K562 (cell line): ENCODE measurements around the gene CCDC136. TPM values are rescaled to one million over a fixed set of nuclear protein-coding genes. Genes with fewer than 3 reads are reported as not detected.

Experiments used
- JUNB ChIP-seq: fragments of 450-650 bp; formaldehyde crosslinking; conservative IDR thresholded peaks from 2 replicates; pipeline ENCODE4 v1.4.0; 2020; ENCODE audit warnings: mild to moderate bottlenecking
- NFATC3 ChIP-seq: fragments of 450-650 bp; IDR thresholded peaks from 2 replicates; pipeline ENCODE4 v1.6.1; 2017; ENCODE audit warnings: mild to moderate bottlenecking
- PTRF ChIP-seq: fragments of 450-650 bp; IDR thresholded peaks from 2 replicates; pipeline ENCODE4 v1.6.1; 2016; ENCODE audit warnings: mild to moderate bottlenecking, missing genetic modification characterization, missing compliant biosample characterization
- ZBTB17 ChIP-seq: fragments of 450-650 bp; formaldehyde crosslinking; IDR thresholded peaks from 2 replicates; pipeline ENCODE4 v1.4.0; 2020; ENCODE audit warnings: mild to moderate bottlenecking
- ZC3H4 ChIP-seq: sonication (generic); formaldehyde crosslinking; IDR thresholded peaks from 2 replicates; pipeline ENCODE4 v1.9.0; 2021; ENCODE audit warnings: missing genetic modification reagents, borderline replicate concordance
- ZNF23 ChIP-seq: fragments of 250-450 bp; sonication (Bioruptor Pico); IDR thresholded peaks from 2 replicates; pipeline ENCODE4 v1.4.0; 2020; ENCODE audit warnings: mild to moderate bottlenecking
- polyA plus RNA-seq, 8 experiments: library from polyadenylated mRNA; depleted of rRNA in 4 of 8; stranded (reverse) in 5 of 8; unstranded in 3 of 8; fragments of >200 nt; fragmentation: Nextera tagmentation in 2 of 8; fragmentation: Illumina TruSeq in 1 of 8; extraction: Ambion mirVana in 2 of 8; extraction: Trizol in 1 of 8; gene quantifications; 2 replicates each; pipeline versions ENCODE4 v1.2.1 to v1.2.3, GENCODE V29; 2011 to 2014; ENCODE audit warnings: inconsistent platforms in 1 of 8, missing spikeins in 1 of 8
- total RNA-seq, 7 experiments: library from RNA; depleted of rRNA in 6 of 7; stranded (reverse); fragments of >200 nt in 6 of 7; fragmentation: Illumina TruSeq in 2 of 7; extraction: Trizol in 2 of 7; gene quantifications; 2 replicates each; pipeline versions ENCODE4 v1.2.1 to v1.2.3, GENCODE V29; 2011 to 2021; ENCODE audit warnings: low replicate concordance in 1 of 7
- TF ChIP-seq, protein P1 (sequence below), 2 experiments: fragments of 450-650 bp; IDR thresholded peaks; 2 replicates each; pipeline ENCODE4 v1.6.1; 2016; ENCODE audit warnings: mild to moderate bottlenecking in 2 of 2, borderline replicate concordance in 1 of 2, low read depth in 1 of 2, moderate library complexity in 1 of 2
- TF ChIP-seq, protein P2 (sequence below): fragments of 250-450 bp; sonication (Bioruptor Pico); IDR thresholded peaks from 2 replicates; pipeline ENCODE4 v1.5.1; 2021; ENCODE audit warnings: mild to moderate bottlenecking
- TF ChIP-seq, protein P3 (sequence below): IDR thresholded peaks from 2 replicates; pipeline ENCODE4 v1.6.1; 2014; ENCODE audit warnings: antibody characterized with exemption
- TF ChIP-seq, protein P4 (sequence below): fragments of 450-650 bp; IDR thresholded peaks from 2 replicates; pipeline ENCODE4 v1.7.1; 2018; ENCODE audit warnings: mild to moderate bottlenecking, low read depth; ENCODE audit not compliant: partially characterized antibody

The CCDC136 gene
- total and polyA plus RNA-seq, 9 of the 15 experiments (the other 6 are each of a cell fraction or from before 2014, with no cell fraction given) = 2.4 to 40.8 (median 26.5) TPM

DNA sequence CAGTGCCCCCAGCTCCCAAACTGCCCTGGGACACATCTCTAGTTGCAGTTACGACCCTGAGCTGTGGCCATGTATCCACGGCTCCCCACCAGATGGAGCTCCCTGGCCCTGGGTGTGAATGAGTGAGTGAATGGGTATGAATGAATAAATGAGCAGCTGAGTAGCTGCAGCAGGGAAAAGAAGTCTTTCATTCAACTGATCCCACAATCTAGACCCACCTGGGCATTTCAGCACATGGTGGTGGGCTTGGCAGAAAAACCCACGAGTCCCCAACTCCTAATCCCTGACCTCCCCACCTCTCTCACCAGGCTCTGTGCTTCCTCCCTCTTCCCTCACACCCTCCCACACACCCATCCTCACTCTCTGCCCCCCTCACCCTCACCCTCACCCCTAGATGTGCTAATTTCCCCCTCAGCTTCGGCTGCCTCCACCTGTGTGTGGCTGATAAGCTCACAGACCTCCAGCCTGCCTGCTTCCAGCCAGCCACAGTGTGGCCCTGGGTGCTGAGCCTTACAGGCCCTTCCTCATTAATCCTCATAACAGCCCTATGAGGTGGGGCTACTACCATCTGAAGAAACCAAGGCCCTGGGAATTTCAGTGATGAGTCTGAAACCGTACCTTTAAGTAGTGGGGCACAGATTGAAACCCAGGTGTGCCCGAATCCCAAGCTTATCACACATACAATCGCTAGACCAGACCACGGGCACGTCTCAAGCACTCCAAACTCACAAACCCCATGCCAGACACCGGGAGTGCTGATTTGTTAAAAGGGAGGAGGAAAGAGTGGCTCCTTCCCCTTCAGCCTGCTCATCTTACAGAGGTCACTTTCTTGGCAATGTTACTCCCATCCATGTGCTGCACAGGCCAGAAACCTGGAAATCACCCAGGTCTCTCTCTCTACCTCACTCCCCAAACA lies 68.6 kb downstream of the CCDC136 start (continued):
- TF ChIP-seq, protein P1, sequence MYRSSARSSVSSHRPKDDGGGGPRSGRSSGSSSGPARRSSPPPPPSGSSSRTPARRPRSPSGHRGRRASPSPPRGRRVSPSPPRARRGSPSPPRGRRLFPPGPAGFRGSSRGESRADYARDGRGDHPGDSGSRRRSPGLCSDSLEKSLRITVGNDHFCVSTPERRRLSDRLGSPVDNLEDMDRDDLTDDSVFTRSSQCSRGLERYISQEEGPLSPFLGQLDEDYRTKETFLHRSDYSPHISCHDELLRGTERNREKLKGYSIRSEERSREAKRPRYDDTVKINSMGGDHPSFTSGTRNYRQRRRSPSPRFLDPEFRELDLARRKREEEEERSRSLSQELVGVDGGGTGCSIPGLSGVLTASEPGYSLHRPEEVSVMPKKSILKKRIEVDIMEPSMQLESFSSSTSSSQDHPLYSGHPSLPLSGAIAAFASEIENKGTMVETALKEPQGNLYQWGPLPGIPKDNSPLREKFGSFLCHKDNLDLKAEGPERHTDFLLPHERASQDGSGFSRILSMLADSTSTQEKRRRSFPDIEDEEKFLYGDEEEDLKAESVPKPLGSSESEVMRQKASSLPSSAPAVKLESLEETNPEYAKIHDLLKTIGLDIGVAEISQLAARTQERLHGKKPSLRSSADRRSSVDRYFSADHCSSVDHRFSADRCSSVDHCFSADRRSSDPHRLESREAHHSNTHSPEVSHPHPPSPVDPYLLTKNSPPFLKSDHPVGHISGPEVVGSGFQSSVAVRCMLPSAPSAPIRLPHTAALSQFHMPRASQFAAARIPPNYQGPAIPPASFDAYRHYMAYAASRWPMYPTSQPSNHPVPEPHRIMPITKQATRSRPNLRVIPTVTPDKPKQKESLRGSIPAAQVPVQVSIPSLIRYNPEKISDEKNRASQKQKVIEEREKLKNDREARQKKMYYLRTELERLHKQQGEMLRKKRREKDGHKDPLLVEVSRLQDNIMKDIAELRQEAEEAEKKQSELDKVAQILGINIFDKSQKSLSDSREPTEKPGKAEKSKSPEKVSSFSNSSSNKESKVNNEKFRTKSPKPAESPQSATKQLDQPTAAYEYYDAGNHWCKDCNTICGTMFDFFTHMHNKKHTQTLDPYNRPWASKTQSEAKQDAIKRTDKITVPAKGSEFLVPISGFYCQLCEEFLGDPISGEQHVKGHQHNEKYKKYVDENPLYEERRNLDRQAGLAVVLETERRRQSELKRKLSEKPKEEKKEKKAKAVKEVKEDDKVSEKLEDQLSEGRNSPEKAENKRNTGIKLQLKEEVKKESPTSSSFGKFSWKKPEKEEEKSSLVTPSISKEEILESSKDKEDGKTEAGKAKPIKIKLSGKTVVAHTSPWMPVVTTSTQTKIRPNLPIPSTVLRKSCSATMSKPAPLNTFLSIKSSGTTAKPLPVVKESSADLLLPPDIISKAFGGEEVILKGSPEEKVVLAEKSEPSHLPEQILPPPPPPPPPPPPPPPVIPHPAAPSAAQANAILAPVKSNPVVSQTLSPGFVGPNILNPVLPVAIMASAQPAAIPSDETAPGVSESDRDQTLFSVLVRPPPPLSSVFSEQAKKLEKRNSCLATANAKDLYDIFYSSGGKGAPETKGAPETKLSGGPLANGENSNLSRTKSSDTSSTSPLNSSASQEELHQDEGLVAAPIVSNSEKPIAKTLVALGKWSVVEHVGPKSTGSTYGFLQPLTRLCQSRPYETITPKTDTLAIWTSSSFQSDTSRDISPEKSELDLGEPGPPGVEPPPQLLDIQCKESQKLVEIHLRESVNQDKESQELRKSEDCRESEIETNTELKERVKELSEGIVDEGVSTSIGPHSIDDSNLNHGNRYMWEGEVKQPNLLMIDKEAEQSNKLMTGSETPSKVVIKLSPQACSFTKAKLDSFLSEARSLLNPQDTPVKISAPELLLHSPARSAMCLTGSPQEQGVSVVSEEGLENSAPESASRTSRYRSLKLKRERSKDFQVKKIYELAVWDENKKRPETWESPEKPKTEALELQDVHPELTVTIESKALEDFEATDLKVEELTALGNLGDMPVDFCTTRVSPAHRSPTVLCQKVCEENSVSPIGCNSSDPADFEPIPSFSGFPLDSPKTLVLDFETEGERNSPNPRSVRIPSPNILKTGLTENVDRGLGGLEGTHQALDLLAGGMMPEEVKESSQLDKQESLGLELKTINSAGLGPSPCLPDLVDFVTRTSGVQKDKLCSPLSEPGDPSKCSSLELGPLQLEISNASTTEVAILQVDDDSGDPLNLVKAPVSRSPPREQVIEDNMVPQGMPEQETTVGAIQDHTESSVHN (IDR thresholded peaks at IDR 0.05; ENCODE audit: borderline replicate concordance in 1 of 2, low read depth in 1 of 2) = no peak; a peak in 1 of 4 replicates
- TF ChIP-seq, protein P2, sequence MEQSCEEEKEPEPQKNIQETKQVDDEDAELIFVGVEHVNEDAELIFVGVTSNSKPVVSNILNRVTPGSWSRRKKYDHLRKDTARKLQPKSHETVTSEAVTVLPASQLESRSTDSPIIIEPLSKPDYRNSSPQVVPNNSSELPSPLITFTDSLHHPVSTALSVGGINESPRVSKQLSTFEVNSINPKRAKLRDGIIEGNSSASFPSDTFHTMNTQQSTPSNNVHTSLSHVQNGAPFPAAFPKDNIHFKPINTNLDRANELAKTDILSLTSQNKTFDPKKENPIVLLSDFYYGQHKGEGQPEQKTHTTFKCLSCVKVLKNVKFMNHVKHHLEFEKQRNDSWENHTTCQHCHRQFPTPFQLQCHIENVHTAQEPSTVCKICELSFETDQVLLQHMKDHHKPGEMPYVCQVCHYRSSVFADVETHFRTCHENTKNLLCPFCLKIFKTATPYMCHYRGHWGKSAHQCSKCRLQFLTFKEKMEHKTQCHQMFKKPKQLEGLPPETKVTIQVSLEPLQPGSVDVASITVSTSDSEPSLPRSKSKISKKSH = no peak
- TF ChIP-seq ZBTB17 (CRISPR knock-in tag) (peak; percentile 32; the same call in 1 of the 2 replicates), NFATC3 (peak; percentile 63; the same call in 1 of the 2 replicates), ZC3H4 (CRISPR knock-in tag) (no peak), PTRF (tag) (no peak), ZNF23 (CRISPR knock-in tag) (no peak), JUNB (CRISPR knock-in tag) (0 out of 2 replicates have a peak, but pooled peaks have one; percentile 4)
- TF ChIP-seq, protein P3, sequence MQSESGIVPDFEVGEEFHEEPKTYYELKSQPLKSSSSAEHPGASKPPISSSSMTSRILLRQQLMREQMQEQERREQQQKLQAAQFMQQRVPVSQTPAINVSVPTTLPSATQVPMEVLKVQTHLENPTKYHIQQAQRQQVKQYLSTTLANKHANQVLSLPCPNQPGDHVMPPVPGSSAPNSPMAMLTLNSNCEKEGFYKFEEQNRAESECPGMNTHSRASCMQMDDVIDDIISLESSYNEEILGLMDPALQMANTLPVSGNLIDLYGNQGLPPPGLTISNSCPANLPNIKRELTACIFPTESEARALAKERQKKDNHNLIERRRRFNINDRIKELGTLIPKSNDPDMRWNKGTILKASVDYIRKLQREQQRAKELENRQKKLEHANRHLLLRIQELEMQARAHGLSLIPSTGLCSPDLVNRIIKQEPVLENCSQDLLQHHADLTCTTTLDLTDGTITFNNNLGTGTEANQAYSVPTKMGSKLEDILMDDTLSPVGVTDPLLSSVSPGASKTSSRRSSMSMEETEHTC = no peak; the same call in 1 of the 2 replicates
- TF ChIP-seq, protein P4, sequence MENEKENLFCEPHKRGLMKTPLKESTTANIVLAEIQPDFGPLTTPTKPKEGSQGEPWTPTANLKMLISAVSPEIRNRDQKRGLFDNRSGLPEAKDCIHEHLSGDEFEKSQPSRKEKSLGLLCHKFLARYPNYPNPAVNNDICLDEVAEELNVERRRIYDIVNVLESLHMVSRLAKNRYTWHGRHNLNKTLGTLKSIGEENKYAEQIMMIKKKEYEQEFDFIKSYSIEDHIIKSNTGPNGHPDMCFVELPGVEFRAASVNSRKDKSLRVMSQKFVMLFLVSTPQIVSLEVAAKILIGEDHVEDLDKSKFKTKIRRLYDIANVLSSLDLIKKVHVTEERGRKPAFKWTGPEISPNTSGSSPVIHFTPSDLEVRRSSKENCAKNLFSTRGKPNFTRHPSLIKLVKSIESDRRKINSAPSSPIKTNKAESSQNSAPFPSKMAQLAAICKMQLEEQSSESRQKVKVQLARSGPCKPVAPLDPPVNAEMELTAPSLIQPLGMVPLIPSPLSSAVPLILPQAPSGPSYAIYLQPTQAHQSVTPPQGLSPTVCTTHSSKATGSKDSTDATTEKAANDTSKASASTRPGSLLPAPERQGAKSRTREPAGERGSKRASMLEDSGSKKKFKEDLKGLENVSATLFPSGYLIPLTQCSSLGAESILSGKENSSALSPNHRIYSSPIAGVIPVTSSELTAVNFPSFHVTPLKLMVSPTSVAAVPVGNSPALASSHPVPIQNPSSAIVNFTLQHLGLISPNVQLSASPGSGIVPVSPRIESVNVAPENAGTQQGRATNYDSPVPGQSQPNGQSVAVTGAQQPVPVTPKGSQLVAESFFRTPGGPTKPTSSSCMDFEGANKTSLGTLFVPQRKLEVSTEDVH = peak; percentile 13
